HepG2 (cell line): ENCODE data around the gene CEP164. TPM values are rescaled to one million over a fixed set of nuclear protein-coding genes. Genes with fewer than 3 reads are reported as not detected.

Experiments
- ATAC-seq: fragments of 200-7000 bp; cut with Tn5 transposase; 3 replicates; pipeline ENCODE4 v1.9.1; 2020; ENCODE audit warnings: mild to moderate bottlenecking, moderate library complexity
- BruUV-seq: library from RNA; stranded (reverse); fragments of 400-500 nt; replicated peaks from 2 replicates; lab custom pipeline; 2021; lab: Mats Ljungman, UMichigan
- CTCF ChIA-PET: fragments of 300-600 bp; formaldehyde crosslinking; extraction: SDS; loops from one replicate; lab custom pipeline; 2021; ENCODE audit warnings: low total read pairs, inconsistent platforms, low intra/inter-chr PET ratio; lab: Yijun Ruan, JAX
- POLR2A ChIA-PET: fragments of 350-600 bp; sonication (Branson Sonifier 250); formaldehyde crosslinking; loops from one replicate; lab custom pipeline; 2020; ENCODE audit warnings: antibody characterized with exemption, inconsistent platforms; lab: Yijun Ruan, JAX
- DNase-seq: peaks from one replicate; pipeline ENCODE4 v3.0.0-alpha.2; 2015; ENCODE audit warnings: low spot score
- FAIRE-seq: peaks from 3 replicates; lab custom pipeline; 2011; peaks lifted over from hg19 to GRCh38; lab: Jason Lieb, UNC
- H2AFZ ChIP-seq: one replicate; pipeline ENCODE4 v1.6.1; 2011; ENCODE audit warnings: low read length, inconsistent platforms
- H3K27ac ChIP-seq: fragments of 300-600 bp; 3 replicates; pipeline ENCODE4 v1.8.0; 2011; ENCODE audit warnings: mixed run types, mild to moderate bottlenecking, mixed read lengths, low read length, inconsistent platforms; ENCODE audit not compliant: insufficient read depth; ENCODE audit errors: extremely low read length
- H3K27me3 ChIP-seq, 2 experiments: fragments of 200-600 bp in 1 of 2; 2 replicates in 1 of 2; 3 replicates in 1 of 2; pipeline versions ENCODE4 v1.6.0 to v1.8.0; 2011; ENCODE audit warnings: low read length in 2 of 2, mild to moderate bottlenecking in 2 of 2, moderate library complexity in 2 of 2, inconsistent platforms in 1 of 2; ENCODE audit not compliant: insufficient read depth in 2 of 2, control insufficient read depth in 1 of 2
- H3K36me3 ChIP-seq, 2 experiments: fragments of 200-600 bp in 1 of 2; replicated peaks in 1 of 2; 2 replicates in 1 of 2; 3 replicates in 1 of 2; pipeline versions ENCODE4 v1.5.1 to v1.8.0; 2011; ENCODE audit warnings: low read length in 2 of 2, inconsistent platforms in 1 of 2; ENCODE audit not compliant: insufficient read depth in 2 of 2, control insufficient read depth in 1 of 2
- H3K4me1 ChIP-seq: 2 replicates; pipeline ENCODE4 v1.5.1; 2012; ENCODE audit warnings: low read length, inconsistent platforms; ENCODE audit not compliant: insufficient read depth
- H3K4me2 ChIP-seq: 2 replicates; pipeline ENCODE4 v1.6.0; 2011; ENCODE audit warnings: low read depth, low read length, inconsistent platforms
- H3K4me3 ChIP-seq, 3 experiments: fragments of 200-600 bp in 1 of 3; sonication (generic), shearing (Covaris generic) in 1 of 3; replicated peaks in 1 of 3; 2 replicates each; pipeline ENCODE4 v1.5.1; 2011 to 2016; ENCODE audit warnings: low read length in 3 of 3, inconsistent platforms in 2 of 3, low read depth in 2 of 3, mild to moderate bottlenecking in 2 of 3, control low read depth in 1 of 3, mixed read lengths in 1 of 3; ENCODE audit not compliant: insufficient read depth in 1 of 3
- H3K79me2 ChIP-seq: one replicate; pipeline ENCODE4 v1.6.1; 2011; ENCODE audit warnings: low read length, inconsistent platforms; ENCODE audit not compliant: insufficient read depth
- H3K9ac ChIP-seq: 2 replicates; pipeline ENCODE4 v1.6.0; 2011; ENCODE audit warnings: mild to moderate bottlenecking, low read depth, low read length, inconsistent platforms; ENCODE audit not compliant: insufficient read depth
- H3K9me3 ChIP-seq: 2 replicates; pipeline ENCODE4 v1.5.1; 2012; ENCODE audit warnings: mild to moderate bottlenecking, low read length
- H4K20me1 ChIP-seq: 2 replicates; pipeline ENCODE4 v1.6.0; 2011; ENCODE audit warnings: inconsistent platforms, mild to moderate bottlenecking, low read length, moderate library complexity; ENCODE audit not compliant: insufficient read depth
- GATAD1 ChIP-seq: IDR thresholded peaks from 2 replicates; pipeline ENCODE4 v1.6.1; 2016; ENCODE audit warnings: missing genetic modification reagents, missing compliant biosample characterization
- HNF1B ChIP-seq: sonication (generic); formaldehyde crosslinking; IDR thresholded peaks from 2 replicates; pipeline ENCODE4 v1.5.1; 2020; ENCODE audit warnings: mild to moderate bottlenecking, moderate library complexity, missing genetic modification reagents
- HNRNPL ChIP-seq: fragments of 200-400 bp; formaldehyde crosslinking; IDR thresholded peaks from 2 replicates; pipeline ENCODE4 v1.6.1; 2017; ENCODE audit warnings: mild to moderate bottlenecking, low read depth, low read length
- KDM5A ChIP-seq: fragments of 200-600 bp; sonication (generic); IDR thresholded peaks from 2 replicates; pipeline ENCODE4 v1.7.0; 2018; ENCODE audit warnings: antibody characterized with exemption, mild to moderate bottlenecking, low read length, borderline replicate concordance
- PBX2 ChIP-seq: IDR thresholded peaks from 2 replicates; pipeline ENCODE4 v1.6.1; 2016; ENCODE audit warnings: control low read depth
- POGK ChIP-seq: sonication (generic); formaldehyde crosslinking; conservative IDR thresholded peaks from 2 replicates; pipeline ENCODE4 v1.8.0; 2022; ENCODE audit warnings: mild to moderate bottlenecking, moderate library complexity, missing genetic modification reagents
- STAG1 ChIP-seq: sonication (generic); formaldehyde crosslinking; IDR thresholded peaks from 2 replicates; pipeline ENCODE4 v1.4.0; 2020; ENCODE audit warnings: missing genetic modification reagents
- TRAFD1 ChIP-seq: sonication (generic); formaldehyde crosslinking; IDR thresholded peaks from 2 replicates; pipeline ENCODE4 v1.5.1; 2020; ENCODE audit warnings: missing genetic modification reagents, mild to moderate bottlenecking, borderline replicate concordance
- ZBTB33 ChIP-seq: sonication (generic); formaldehyde crosslinking; IDR thresholded peaks from 2 replicates; pipeline ENCODE4 v1.4.0; 2020; ENCODE audit warnings: missing genetic modification reagents
- ZBTB44 ChIP-seq: sonication (generic); formaldehyde crosslinking; IDR thresholded peaks from 2 replicates; pipeline ENCODE4 v1.4.0; 2020; ENCODE audit warnings: missing genetic modification reagents
- ZNF484 ChIP-seq: sonication (generic); formaldehyde crosslinking; IDR thresholded peaks from 2 replicates; pipeline ENCODE4 v1.5.1; 2020; ENCODE audit warnings: mild to moderate bottlenecking, low read depth, missing genetic modification reagents, borderline replicate concordance
- ZNF614 ChIP-seq: IDR thresholded peaks from 2 replicates; pipeline ENCODE4 v1.6.1; 2018; ENCODE audit warnings: missing biosample characterization, missing genetic modification reagents, inconsistent platforms, borderline replicate concordance
- ZNF780A ChIP-seq: sonication (generic); formaldehyde crosslinking; IDR thresholded peaks from 2 replicates; pipeline ENCODE4 v1.8.0; 2022; ENCODE audit warnings: mild to moderate bottlenecking, missing genetic modification reagents, moderate library complexity
- WGBS: methylation state at CpG from one replicate; pipeline ENCODE4 v1.1.6; 2017; ENCODE audit warnings: low lambda C conversion rate; 5-methylcytosine and 5-hydroxymethylcytosine counted together
- in situ Hi-C: cut with HindIII; loops from 2 replicates; pipeline ENCODE4 v1.10.0; 2017; ENCODE audit warnings: low pct_unique_long_range_greater_than_20kb; ENCODE audit not compliant: extremely low pct_ligation_motif_present
- intact Hi-C: fragments of 100-400 bp; cut with micrococcal nuclease; formaldehyde crosslinking; loops from one replicate; pipeline ENCODE4 v1.10.0; 2022; ENCODE audit not compliant: unreplicated experiment
- polyA plus RNA-seq, 8 experiments: library from polyadenylated mRNA; depleted of rRNA in 3 of 8; stranded (reverse) in 7 of 8; unstranded in 1 of 8; fragments of >200 nt; fragmentation: Illumina TruSeq in 4 of 8; extraction: Trizol in 4 of 8; gene quantifications; 2 replicates each; pipeline versions ENCODE4 v1.2.1 to v1.2.3, GENCODE V29; 2011 to 2016; ENCODE audit warnings: low read depth in 4 of 8, missing spikeins in 1 of 8, mixed read lengths in 1 of 8; ENCODE audit not compliant: insufficient read depth in 1 of 8
- total RNA-seq, 5 experiments: library from RNA; depleted of rRNA; stranded (reverse); fragments of >200 nt; fragmentation: Illumina TruSeq; extraction: Trizol; gene quantifications; 2 replicates each; pipeline ENCODE4 v1.2.3, GENCODE V29; 2016; ENCODE audit warnings: low read depth in 1 of 5

CEP164 gene
- total and polyA plus RNA-seq, 2 of the 13 experiments (the other 11 are each of a cell fraction or from before 2014, with no cell fraction given) = 11.4 to 15.2 TPM

- Histone ChIP-seq H4K20me1 (no peaks in the 10 kb centered on the region), H2AFZ (no peak overlapping the region), H3K27ac (no peak overlapping the region), H3K9ac (no peak overlapping the region), H3K4me1 (no peaks in the 10 kb centered on the region), H3K9me3 (no peaks in the 10 kb centered on the region), H3K79me2 (no peaks in the 10 kb centered on the region), H3K4me3 (no peak overlapping the region), H3K27me3 (no peaks in the 10 kb centered on the region), H3K36me3 (peaks cover 14 to 33% of the 10 kb centered on the region in 2 experiments), H3K4me2 (no peak overlapping the region)
- FAIRE-seq (no peak), DNase-seq (no peak), ATAC-seq (no peak)
- intact Hi-C loops = no loop called here
- in situ Hi-C loops = no loop called here
- POLR2A ChIA-PET = no interaction called here
- WGBS = 93% methylated on average over 3 of the region's 4 CpGs
- BruUV-seq = no TSS peak
- TF ChIP-seq GATAD1 (CRISPR knock-in tag) (no peak), ZBTB33 (CRISPR knock-in tag) (no peak), HNF1B (CRISPR knock-in tag) (no peak), STAG1 (CRISPR knock-in tag) (no peak), KDM5A (no peak), ZBTB44 (no peak), TRAFD1 (CRISPR knock-in tag) (no peak), HNRNPL (no peak), ZNF614 (CRISPR knock-in tag) (no peak), PBX2 (CRISPR knock-in tag) (no peak), POGK (CRISPR knock-in tag) (no peak), ZNF780A (CRISPR knock-in tag) (no peak), ZNF484 (CRISPR knock-in tag) (no peak)
- CTCF ChIA-PET = no interaction called here
These were observed 55.1 kb downstream of the CEP164 start for GRCh38 chr11:117382746-117383145.
